ENCODE results near the gene DNASE2B.
"Not testable (repeated sequence)": the region's sequence is repeated elsewhere in the genome, so short reads cannot be mapped to it uniquely, and the experiment has no call there.

Gene DNASE2B

DNA sequence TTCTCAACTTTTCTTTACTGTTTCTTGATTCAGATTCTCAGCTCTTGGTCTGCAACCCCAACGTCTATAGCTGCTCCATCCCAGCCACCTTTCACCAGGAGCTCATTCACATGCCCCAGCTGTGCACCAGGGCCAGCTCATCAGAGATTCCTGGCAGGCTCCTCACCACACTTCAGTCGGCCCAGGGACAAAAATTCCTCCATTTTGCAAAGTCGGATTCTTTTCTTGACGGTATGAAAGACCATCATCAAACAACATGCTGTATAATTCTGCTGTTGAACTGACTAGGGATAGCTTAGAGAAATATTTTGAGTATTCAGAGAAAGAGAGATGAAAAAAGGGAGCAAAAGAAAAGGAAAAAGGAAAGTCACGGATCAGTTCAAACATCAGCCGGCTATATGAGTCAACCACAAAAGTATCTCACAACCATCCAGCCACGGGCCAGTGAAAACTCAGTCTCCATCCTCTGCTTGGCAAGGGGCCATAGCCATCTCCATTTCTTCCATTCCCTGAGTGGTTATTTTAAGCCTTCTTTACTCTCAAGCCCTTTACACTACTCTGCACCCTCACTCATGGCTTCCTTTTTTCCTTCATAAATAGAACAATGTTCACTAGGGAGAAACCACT lies 14.1 kb downstream of the DNASE2B start:
- DNase-seq (ENCODE audit: low read depth): peak; percentile 88

- peak; percentile 39 for DNase-seq (ENCODE audit: low read depth)
Measured at GRCh38 chr1:84415396-84415795, 17.1 kb downstream of the DNASE2B start.

- no peak for DNase-seq (ENCODE audit: low read depth)
Measured at GRCh38 chr1:84422909-84423308, 24.6 kb downstream of the DNASE2B start.

GRCh38 chr1:84424513-84425149 lies 26.3 kb downstream of the DNASE2B start:
- no peak for DNase-seq (ENCODE audit: low read depth)

DNA sequence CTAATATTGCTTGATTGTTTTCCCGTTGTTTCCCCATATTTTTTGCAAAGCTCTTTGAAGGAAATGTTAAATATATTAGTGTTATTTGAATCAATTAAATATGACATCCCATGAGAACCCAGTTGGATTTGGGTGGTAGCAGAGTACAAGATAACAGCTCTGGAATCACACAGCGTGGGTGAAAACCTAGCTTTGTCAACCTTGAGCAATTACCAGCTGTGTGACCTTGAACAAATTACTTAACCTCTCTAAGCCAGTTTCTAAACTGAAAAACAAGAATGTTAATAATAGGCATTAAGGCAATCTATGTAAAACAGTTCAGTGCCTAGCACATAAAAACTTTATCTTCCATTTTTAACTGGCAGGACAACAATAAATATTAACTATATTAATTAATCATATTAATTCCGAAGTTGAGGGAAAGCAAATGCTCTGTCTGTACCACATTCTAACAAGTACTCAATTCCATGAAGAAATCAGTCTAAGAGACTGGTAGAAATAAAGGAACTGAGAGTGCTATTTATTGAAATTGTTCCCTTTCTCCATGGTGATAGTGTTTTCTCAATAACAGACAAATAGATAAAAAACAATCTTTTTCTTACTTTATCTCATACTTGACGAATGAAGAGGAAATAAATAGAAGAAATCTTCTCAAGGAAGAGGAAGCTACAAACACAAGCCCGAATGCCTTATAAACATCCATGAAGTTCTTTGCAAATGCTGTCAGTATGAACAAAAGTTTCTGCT lies 27.0 kb downstream of the DNASE2B start:
- no peak for DNase-seq (ENCODE audit: low read depth)

DNA sequence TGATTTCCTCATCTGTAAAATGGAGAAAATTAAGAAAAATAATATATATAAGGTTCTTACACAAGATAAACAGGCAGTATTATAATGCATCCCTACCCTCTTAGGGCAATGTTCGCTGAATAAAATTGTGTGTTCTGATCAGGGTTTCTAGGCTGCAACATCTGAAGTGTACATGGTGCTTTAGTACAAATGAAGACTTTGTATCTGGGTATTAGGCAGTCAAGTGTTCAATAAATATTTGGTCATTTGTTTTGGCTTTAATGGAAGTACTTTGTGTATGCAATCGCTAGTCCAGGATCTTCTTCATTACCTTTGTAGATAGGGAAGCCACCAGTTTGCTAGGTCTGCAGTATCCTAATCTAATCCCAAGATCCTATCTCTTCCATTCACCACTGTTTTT lies 28.1 kb downstream of the DNASE2B start:
- DNase-seq (ENCODE audit: low read depth): no peak

DNA sequence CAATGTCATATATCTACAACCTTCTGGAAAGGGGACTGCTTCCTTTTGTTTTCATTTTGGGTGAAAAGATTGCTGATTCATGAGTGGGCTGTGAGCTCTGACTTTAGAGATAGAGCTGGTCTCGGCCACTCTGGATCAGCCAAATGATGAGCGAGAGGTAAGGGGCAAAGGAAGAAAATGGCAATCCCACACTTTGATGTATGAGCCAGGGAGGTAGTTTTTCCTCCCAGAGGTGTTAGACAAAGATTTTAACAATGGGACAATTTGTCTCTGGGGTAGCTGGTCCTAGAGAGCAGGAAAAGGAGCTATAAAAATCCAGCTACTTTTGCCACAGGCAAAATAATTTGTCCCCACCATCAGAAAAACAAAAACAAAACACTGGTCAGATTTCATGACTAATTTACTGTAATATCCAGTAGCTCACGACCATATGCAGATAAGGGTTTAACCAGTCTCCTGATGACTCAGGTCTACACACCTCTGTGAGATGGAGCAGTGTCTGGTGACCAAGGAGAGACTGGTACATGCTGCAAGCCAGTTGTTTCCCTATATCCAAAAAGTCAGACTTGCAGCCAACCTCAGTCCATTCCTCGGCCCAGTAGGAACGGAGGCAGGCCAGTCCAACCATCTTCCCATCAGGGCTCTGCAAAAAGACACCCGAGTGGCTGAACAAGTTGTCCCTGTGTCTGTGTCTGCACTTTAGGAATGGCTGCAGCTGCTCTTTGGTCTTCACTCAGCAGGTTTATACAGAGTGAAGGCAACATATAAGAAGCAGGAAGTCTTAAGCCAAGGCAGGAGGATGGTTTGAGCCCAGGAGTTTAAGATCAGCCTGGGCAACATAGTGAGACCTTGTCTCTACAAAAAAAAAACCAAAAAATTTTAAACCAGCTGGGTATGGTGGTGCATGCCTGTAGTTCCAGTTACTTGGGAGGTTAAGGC lies 29.2 kb downstream of the DNASE2B start:
- DNase-seq (ENCODE audit: low read depth): peak; percentile 24

DNA sequence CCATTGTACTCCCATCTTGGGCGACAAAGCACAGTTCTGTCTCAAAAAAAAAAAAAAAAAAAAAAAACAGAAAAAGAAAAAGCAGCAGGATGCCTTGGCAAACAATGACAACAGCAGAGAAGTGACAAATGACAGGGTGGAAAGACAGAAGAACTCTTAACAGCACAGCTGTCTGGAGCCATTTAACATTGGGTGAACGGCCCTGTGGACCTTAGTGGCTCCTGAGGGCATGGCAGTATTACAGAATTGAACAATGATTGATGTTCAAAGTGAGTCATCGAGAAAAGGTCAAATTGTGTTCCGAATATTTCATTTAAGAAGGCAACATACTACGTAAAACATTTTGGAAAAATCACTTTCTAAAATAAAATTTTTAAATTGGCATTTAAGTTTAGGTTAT lies 30.0 kb downstream of the DNASE2B start:
- no peak for DNase-seq (ENCODE audit: low read depth)

DNA sequence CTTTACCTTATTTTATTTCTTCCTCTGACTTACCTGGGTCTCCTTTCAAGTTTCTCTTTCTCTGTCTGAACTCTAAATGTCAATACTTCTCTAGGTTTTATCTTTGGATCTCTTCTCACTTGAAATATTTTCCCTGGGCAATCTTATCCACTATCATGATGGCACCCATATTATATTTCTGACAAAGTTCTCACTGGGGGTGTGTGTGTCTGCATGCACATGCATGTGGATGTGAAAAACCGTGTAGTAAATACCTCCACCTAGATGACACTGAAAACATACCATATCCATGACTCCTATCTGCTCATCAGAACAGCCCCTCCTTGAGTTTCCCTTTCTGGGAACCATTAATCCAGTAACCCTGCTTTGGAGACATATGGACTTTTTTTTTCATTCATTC lies 30.9 kb downstream of the DNASE2B start:
- DNase-seq (ENCODE audit: low read depth): no peak

GRCh38 chr1:84430546-84430945 lies 32.3 kb downstream of the DNASE2B start:
- no peak for DNase-seq (ENCODE audit: low read depth)

GRCh38 chr1:84433258-84434080 lies 35.2 kb downstream of the DNASE2B start:
- DNase-seq (ENCODE audit: low read depth): peak; percentile 76

DNA sequence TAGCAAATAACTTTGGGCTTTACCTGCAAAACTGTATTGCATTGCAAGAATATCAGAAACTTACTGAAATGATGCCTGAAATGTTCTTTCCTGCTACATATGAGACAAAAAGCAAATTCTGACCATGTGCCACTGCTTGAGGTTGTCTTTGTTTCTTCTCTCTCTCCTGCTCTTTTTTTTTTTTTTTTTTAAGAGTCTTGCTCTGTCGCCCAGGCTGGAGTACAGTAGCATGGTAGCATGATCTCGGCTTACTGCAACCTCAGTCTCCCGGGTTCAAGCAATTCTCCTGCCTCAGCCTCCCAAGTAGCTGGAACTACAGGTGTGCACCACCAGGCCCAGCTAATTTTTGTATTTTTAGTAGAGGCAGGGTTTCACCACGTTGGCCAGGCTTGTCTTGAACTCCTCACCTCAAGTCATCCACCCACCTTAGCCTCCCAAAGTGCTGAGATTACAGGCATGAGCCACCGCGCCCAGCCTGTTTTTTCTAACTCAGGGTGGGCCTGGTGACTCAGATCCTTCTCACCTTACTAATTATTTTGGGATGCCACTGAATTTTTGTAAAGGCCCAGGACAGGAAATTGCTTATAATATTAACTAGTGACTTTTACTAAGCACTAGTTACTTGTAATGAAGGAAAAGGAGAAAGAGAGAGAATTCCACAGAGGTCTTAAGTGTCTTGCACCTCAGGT lies 35.9 kb downstream of the DNASE2B start:
- DNase-seq (ENCODE audit: low read depth): no peak

GRCh38 chr1:84434801-84435549 lies 36.7 kb downstream of the DNASE2B start:
- DNase-seq (ENCODE audit: low read depth): peak; percentile 18

DNA sequence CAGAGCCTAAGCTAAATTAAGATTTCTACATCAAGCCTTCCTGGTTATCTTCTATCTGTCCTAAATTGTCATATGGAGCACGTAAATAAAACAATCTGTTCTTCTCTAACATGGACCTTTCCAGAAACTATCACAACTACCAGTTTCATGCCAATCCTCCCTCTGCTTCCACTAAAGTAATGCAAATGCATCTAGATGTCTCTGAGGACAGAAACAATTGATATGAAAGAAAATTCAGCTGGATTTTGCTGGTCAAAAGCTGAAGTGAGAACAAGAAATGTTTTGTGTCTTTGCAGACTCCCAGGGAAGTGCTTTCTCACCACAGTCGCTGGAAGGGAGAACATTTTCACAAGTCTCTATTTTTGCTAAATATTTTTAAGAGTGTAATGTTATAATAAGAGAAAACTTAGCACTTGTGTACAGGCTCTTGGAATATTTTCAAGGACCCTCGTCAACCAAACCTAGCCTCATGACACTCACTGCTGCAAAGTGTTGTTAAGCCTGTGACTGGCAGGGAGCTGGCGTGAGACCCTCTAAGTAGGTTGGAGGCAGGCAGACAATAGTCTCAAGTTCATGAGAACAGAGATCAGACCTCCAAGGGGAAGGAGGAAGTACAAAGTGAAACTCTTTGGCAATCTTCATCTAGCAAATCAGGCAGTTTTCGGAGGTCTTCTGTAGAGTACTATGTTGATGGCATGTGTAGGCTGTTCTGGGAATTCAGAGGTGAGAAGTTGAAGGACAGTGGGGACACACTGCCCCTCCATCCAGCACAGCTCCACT lies 38.8 kb downstream of the DNASE2B start:
- no peak for DNase-seq (ENCODE audit: low read depth)

- DNase-seq (ENCODE audit: low read depth): peak; percentile 92
Measured at GRCh38 chr1:84442256-84442655, 44.0 kb downstream of the DNASE2B start.

GRCh38 chr1:84442747-84443646 lies 44.7 kb downstream of the DNASE2B start:
- not testable (repeated sequence) for DNase-seq (ENCODE audit: low read depth)

DNA sequence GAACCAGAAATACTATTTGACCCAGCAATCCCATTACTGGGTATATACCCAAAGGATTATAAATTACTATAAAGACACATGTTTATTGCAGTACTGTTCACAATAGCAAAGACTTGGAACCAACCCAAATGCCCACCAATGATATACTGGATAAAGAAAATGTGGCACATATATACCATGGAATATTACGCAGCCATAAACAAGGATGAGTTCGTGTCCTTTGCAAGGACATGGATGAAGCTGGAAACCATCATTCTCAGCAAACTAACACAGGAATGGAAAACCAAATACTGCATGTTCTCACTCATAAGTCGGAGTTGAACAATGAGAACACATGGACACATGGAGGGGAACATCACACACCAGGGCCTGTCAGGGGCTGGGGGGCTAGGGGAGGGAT lies 50.4 kb downstream of the DNASE2B start:
- not testable (repeated sequence) for DNase-seq (ENCODE audit: low read depth)

- DNase-seq (ENCODE audit: low read depth): peak; percentile 18
Measured at GRCh38 chr1:84450910-84451309, 52.6 kb downstream of the DNASE2B start.
